Measurements from ENCODE around the gene CANX. TPM values are rescaled to one million over a fixed set of nuclear protein-coding genes. Genes with fewer than 3 reads are reported as not detected.

The CANX gene
- total RNA-seq, 1 experiment from 2014 or later = 766 TPM

GRCh38 chr5:179680014-179680779 is 18.6 kb upstream of the CANX start:
- intact Hi-C loops (cut with micrococcal nuclease) = no loop called here
- Histone ChIP-seq H3K9me2 (ENCODE audit: insufficient read depth) (no peaks in the 10 kb centered on the region), H3K4me2 (ENCODE audit: low read length) (no peak overlapping the region), H3K27ac (ENCODE audit: low read depth, low read length) (no peak overlapping the region), H3K36me3 (ENCODE audit: control insufficient read depth in 1 of 2, insufficient read depth in 2 of 2, low read length in 2 of 2) (no peaks in the 10 kb centered on the region), H2AFZ (ENCODE audit: low read depth, low read length, poor library complexity, severe bottlenecking) (no peak overlapping the region), H3K9ac (ENCODE audit: low read length) (no peak overlapping the region), H4K20me1 (ENCODE audit: insufficient read depth) (no peaks in the 10 kb centered on the region), H3K79me2 (ENCODE audit: insufficient read depth, low read length) (peaks cover 21% of the 10 kb centered on the region), H3K9me3 (ENCODE audit: control insufficient read depth in 1 of 2, insufficient read depth in 1 of 2, low read depth in 1 of 2, low read length in 2 of 2) (no peaks in the 10 kb centered on the region), H3K27me3 (ENCODE audit: insufficient read depth, low read length) (no peaks in the 10 kb centered on the region), H3K4me1 (ENCODE audit: control insufficient read depth in 1 of 2, insufficient read depth in 2 of 2, low read length in 2 of 2) (peaks cover 12 to 18% of the 10 kb centered on the region in 2 experiments), H3K4me3 (replicated peaks in 1 of 2; ENCODE audit: low read depth in 1 of 2, low read length in 2 of 2) (no peak overlapping the region)
- BruUV-seq (replicated peaks) = no TSS peak
- no peak for ATAC-seq
- CTCF ChIA-PET = interaction anchor here (0.8 kb wide), 1 partner anchor 12 kb away, joined by 3 read pairs; no protein-coding TSS in a partner anchor
- RAD21 ChIA-PET (ENCODE audit: low non-redundant PET in 1 of 2, low total read pairs in 2 of 2, uncharacterized antibody in 2 of 2, unreplicated experiment in 2 of 2) = no interaction called here
- no peak for DNase-seq (ENCODE audit: low read depth, low spot score)
- POLR2A ChIA-PET = interaction anchor here (1.3 kb wide), 1 partner anchor 57 kb away, joined by 6 read pairs; the partner anchor contains the start of gene HNRNPH1
- TF ChIP-seq SP1 (IDR thresholded peaks at IDR 0.05; ENCODE audit: low read depth) (no peak), ZFX (IDR thresholded peaks at IDR 0.05) (no peak), SIN3A (IDR thresholded peaks at IDR 0.05; ENCODE audit: low read depth) (no peak), RAD21 (IDR thresholded peaks at IDR 0.05; ENCODE audit: low read depth) (no peak), ZNF274 (IDR thresholded peaks at IDR 0.05; ENCODE audit: low read depth, low read length) (no peak)
- TF ChIP-seq, protein P1, sequence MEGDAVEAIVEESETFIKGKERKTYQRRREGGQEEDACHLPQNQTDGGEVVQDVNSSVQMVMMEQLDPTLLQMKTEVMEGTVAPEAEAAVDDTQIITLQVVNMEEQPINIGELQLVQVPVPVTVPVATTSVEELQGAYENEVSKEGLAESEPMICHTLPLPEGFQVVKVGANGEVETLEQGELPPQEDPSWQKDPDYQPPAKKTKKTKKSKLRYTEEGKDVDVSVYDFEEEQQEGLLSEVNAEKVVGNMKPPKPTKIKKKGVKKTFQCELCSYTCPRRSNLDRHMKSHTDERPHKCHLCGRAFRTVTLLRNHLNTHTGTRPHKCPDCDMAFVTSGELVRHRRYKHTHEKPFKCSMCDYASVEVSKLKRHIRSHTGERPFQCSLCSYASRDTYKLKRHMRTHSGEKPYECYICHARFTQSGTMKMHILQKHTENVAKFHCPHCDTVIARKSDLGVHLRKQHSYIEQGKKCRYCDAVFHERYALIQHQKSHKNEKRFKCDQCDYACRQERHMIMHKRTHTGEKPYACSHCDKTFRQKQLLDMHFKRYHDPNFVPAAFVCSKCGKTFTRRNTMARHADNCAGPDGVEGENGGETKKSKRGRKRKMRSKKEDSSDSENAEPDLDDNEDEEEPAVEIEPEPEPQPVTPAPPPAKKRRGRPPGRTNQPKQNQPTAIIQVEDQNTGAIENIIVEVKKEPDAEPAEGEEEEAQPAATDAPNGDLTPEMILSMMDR (IDR thresholded peaks at IDR 0.05 in 2 of 3, conservative IDR thresholded peaks at IDR 0.05 in 1 of 3; ENCODE audit: borderline replicate concordance in 1 of 3, insufficient read depth in 1 of 3, low read depth in 2 of 3, low read length in 2 of 3) = no peak

Data from HCT116 (cell line).